ENCODE data around the gene EPOP. TPM values are rescaled to one million over a fixed set of nuclear protein-coding genes. Genes with fewer than 3 reads are reported as not detected.

The EPOP gene
- 1.8 and 4.7 TPM in 2 replicates for total RNA-seq (2014; rRNA removed; shearing (Covaris generic))

DNA sequence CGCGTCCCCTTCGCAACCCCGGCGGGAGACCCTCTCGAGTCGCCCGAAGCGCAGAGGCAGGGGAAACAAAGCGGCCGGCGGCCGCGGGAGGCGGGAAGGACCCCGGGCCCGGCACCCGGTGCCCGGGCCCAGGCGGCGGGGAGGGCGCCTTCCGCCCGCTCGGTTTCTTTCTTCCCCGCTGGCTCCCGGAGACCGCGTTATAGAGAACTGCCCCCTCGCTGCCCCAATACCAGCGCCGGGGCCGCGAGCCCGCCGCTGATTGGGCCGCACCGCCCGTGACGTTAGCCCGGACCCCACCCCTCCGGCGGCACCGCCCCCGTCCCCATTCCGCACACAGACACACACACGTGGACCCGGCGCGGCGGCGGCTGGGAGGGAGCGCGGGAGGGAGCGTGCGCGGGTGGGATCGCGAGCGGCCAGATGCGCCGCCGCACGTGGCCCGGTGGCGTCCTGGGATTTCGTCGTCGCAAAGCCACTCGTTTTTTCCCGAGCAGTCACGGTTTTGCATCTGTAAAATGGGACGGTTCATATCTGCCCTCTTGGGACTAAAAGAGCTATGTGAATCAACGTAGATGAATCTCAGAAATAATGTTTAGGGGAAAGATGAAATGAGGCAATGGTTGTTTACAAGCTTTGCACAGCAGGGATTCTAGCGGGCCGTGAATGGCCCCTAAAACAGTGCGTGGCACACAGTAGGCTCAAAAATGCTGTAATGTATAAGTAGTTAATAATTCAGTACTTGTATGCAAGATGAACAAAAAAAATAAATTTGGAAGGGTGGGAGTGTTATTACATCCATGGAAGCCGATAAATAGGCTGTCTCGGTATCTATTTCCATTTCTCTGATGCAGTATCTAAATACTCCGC is at the start of gene EPOP:
Gene EPOP (minus strand): TSS at position 209 of the 867 bp plus-strand sequence. CDS start 462 bp downstream, outside the sequence.
- peak; percentile 78 for DNase-seq (ENCODE audit: low read depth)

DNA sequence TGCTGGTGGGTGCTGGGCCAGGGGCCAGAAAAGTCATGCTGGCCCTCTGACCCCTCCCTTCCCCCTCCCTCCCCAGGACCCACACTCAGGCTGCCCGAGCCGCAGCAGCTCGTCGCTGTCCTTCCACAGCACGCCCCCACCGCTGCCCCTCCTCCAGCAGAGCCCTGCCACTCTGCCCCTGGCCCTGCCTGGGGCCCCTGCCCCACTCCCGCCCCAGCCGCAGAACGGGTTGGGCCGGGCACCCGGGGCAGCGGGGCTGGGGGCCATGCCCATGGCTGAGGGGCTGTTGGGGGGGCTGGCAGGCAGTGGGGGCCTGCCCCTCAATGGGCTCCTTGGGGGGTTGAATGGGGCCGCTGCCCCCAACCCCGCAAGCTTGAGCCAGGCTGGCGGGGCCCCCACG is 47.0 kb upstream of the EPOP start:
- DNase-seq (ENCODE audit: low read depth) = no peak

DNA sequence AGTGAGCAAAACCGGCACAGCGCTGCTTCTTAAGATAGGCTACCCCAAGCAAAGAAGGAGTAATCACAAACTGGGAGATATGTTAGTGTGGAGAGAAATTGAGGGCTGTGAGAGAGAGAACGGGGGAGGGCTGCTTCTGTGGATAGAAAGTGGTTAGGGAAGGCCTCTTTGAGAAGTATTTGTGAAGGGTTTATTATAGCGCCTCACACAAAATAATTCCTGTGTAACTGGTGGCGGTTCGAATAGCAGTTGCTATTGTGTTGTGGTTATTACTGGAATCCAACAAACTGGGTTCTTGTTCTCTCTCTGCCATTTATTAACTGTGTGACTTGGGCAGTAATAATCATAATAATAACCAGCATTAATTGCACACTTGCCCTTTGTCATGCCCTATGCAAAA is 46.2 kb upstream of the EPOP start:
- DNase-seq (ENCODE audit: low read depth) = no peak

DNA sequence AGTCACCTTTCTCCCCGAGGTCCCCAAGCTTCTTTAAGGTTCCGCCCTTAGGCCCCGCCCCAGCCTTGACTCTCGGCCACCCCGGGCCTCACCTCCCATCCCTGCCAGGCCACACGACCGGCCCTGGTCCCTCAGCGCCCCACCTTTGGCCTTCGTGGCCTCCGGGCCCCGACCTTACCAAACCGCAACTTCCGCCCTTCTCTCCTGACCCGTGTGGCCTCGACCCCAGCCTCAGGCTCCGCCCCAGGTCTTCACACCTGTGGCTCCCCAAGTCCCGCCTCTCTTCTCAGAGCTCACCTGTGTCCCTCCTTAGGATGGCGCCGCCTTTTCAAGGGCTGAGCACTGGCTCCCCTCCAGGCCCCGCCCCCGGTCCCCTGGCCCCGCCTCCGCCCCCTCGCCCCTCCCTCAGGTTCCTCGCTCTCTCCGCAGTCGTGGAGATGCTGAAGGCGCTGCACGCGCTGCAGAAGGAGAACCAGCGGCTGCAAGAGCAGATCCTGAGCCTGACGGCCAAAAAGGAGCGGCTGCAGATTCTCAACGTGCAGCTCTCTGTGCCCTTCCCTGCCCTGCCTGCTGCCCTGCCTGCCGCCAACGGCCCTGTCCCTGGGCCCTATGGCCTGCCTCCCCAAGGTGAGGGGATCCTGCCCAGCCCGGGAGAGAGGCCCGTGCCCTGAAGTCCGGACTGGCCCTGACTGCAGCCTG is 45.3 kb upstream of the EPOP start:
- no peak for DNase-seq (ENCODE audit: low read depth)

DNA sequence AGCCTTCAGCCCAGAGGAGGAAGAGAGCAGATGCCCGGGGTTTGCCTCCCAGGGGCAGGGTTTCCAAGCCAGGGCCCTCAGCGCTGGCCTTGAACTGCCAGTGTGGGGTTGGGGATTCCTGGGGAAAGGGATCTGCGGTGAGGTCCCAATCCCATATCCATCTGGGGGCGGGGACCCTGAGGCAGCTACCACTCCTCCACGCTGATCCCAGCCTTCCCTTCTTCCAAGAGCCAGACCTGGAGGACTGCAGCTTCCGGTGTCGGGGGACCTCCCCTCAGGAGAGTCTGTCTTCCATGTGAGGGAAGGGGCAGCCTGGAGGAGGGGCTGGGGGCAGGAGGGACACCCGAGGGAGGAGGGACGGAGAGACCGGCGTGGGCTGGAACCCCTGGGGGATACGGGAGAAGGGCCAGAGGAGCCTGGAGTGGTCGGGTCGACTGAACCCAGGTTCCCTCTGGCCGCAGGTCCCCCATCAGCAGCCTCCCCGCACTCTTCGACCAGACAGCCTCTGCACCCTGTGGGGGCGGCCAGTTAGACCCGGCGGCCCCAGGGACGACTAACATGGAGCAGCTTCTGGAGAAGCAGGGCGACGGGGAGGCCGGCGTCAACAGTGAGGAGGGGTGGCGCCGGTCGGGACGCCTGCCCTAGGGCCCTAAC is 44.7 kb upstream of the EPOP start:
- DNase-seq (ENCODE audit: low read depth) = no peak

DNA sequence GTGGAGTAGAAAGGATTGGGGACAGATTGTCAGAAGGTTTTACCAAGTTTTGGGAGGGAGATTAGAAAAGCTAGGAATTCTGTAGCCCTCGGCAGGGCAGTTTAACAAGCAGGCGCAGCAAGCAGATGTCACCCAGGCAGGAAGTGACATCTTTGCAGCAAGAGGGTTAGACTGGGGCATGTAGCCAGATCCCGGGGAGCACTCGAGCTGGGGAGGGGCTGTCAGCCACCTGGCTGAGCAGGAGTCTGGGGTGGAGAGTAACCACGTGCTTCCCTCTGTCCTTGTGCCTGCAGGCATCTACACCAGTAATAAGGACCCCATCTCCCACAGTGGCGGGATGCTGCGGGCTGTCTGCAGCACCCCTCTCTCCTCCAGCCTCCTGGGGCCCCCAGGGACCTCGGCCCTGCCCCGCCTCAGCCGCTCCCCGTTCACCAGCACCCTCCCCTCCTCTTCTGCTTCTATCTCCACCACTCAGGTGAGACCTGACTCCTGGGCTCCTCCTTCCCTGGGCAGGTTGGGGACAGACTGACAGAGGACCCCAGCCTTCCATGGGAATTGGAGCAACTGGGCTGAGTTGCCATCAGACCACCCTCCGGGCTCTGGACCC is 42.5 kb upstream of the EPOP start:
- no peak for DNase-seq (ENCODE audit: low read depth)

DNA sequence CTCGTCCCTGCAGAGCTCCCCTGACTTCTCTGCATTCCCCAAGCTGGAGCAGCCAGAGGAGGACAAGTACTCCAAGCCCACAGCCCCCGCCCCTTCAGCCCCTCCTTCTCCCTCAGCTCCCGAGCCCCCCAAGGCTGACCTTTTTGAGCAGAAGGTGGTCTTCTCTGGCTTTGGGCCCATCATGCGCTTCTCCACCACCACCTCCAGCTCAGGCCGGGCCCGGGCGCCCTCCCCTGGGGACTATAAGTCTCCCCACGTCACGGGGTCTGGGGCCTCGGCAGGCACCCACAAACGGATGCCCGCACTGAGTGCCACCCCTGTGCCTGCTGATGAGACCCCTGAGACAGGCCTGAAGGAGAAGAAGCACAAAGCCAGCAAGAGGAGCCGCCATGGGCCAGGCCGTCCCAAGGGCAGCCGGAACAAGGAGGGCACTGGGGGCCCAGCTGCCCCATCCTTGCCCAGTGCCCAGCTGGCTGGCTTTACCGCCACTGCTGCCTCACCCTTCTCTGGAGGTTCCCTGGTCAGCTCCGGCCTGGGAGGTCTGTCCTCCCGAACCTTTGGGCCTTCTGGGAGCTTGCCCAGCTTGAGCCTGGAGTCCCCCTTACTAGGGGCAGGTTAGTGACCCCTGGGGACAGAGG is 41.7 kb upstream of the EPOP start:
- no peak for DNase-seq (ENCODE audit: low read depth)

DNA sequence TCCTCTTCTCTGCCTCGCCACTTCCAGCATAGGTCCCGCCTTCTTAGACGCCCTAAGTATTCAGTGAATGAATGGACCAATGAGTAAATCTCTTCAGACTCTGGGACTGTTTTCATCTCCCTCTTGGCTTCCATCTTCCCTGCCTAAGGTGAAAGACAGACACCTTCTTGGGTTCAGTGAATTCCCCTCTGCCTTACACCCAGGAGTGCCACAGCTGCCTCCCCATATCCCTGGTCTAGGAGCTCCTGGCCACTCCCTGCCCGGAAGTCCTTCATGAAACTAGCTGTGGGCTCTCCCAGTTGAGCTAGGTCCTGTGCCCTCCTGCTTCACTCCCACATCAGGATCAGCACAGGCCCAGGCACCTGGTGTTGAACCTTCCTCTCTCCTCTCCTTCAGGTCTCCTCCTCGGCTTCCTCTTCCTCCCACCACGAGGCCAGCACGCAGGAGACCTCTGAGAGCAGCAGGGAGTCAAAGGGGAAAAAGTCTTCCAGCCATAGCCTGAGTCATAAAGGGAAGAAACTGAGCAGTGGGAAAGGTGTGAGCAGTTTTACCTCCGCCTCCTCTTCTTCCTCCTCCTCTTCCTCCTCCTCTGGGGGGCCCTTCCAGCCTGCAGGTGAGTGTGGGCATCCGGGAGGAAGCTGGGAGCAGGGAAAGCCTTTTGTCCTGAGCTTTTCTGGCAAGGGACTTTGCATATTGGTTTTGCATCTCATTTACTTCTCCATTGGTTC is 40.6 kb upstream of the EPOP start:
- no peak for DNase-seq (ENCODE audit: low read depth)

DNA sequence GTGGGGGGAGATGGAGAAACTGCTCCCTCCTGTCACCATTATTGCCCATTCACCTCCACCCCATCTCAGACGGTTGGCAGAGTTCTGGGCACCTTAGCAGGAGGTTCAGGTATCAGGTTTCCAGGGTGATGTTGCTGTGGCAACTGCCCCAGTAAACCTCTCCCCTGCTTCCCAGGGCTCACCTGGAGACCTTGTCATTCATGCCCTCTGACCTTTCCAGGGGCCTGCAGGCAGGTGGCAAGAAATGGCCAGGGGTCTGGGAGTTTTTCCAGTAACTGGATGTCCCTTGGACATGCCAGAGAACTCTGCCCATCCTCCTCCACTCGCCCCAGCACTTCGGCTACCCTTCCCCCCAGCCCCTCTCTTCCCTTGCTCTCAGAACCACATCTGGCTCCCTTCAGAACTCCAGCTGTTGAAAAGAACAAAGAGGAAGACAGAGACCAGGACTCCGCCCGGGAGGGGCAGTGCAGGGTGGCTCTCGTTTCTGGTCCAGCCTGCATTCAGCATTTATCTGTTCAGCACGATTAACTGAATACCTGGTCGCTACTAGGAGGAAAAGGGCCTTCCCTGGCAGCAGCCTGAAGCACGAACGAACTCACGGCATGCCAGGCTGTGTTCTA is 38.8 kb upstream of the EPOP start:
- no peak for DNase-seq (ENCODE audit: low read depth)

DNA sequence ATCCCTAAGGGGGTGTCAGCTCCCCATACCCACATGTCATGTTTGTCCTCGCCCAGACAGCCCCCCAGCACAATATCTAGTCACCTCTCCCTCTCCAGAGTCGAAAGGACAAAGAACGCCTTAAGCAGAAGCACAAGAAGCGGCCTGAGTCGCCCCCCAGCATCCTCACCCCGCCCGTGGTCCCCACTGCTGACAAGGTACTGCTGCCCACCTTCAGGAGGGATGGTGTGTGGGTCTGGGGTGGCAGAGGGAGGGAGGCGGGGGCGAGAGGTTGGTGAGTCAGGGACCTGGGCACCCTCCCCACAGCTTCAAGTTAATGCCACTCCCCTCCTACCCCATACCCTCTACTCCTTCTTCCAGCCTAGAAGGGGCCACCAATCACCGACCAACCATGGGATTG is 37.8 kb upstream of the EPOP start:
- no peak for DNase-seq (ENCODE audit: low read depth)

DNA sequence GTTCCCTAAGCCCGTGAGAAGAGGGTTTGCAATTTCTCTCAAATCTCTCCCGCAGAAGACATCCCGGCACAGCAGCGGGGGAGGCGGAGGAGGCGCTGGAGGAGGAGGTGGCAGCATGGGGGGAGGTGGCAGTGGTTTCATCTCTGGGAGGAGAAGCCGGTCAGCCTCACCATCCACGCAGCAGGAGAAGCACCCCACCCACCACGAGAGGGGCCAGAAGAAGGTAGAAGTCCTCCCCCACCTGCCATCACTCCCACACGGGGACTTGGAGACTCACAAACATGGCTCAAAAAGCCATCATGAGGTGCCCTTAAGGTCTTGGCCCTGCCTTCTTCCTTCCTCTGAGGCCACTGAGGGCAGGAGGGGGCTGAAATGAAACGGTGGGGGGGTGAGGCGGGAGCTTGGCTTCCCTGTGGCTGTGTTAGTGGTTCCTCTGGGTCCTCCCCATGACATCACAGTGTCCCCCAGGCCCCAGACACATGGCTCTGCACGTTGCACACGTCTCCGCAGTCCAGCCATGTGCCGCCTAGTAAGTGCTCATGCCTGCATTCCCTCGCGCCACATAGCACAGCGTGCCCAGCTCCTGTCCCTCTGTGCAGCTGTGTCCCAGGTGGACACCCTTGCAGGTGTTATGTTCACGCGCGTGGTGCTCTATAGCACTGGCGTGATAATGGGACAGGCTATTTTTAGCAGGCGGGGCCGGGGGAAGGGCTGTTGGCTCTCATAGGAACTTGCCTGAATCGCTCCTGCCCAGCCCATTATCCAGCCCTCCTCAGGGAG is 37.2 kb upstream of the EPOP start:
- DNase-seq (ENCODE audit: low read depth) = no peak

DNA sequence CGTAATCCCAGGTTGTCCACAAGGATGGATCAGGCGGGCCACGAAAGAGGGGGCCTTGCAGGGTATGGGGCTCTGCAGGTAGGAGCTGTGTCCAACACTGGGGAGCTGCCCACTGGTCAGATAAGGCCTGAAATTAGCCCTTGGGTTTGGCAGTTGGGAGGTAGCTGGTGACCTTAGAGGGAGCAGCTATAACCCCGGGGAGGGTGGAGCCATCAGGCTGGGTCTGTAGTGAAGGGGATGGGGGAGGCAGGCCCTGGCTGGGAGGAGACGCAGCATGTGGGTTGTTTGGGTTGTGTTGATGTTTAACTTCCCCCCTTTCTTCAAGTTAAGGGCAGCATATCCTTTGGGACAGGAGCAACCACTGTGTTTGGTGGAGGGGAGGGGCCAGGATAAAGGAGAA is 36.2 kb upstream of the EPOP start:
- no peak for DNase-seq (ENCODE audit: low read depth)

DNA sequence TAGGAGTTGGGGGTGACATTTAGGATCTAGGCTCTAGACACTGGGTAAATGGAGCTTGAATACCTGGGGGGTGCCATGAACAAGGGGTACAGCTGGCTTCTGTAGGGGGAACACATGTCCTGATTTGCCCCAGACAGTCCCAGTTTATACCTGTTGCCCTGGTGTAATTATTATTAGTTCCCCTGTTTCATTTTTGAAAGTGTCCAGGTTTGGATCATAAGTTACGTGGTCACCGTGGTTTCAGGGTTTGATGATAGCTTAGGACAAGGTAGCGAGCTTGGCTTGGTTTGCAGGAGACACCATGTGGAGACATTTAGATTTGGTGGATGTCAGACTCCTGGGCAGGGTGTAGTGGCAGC is 35.8 kb upstream of the EPOP start:
- DNase-seq (ENCODE audit: low read depth) = no peak

DNA sequence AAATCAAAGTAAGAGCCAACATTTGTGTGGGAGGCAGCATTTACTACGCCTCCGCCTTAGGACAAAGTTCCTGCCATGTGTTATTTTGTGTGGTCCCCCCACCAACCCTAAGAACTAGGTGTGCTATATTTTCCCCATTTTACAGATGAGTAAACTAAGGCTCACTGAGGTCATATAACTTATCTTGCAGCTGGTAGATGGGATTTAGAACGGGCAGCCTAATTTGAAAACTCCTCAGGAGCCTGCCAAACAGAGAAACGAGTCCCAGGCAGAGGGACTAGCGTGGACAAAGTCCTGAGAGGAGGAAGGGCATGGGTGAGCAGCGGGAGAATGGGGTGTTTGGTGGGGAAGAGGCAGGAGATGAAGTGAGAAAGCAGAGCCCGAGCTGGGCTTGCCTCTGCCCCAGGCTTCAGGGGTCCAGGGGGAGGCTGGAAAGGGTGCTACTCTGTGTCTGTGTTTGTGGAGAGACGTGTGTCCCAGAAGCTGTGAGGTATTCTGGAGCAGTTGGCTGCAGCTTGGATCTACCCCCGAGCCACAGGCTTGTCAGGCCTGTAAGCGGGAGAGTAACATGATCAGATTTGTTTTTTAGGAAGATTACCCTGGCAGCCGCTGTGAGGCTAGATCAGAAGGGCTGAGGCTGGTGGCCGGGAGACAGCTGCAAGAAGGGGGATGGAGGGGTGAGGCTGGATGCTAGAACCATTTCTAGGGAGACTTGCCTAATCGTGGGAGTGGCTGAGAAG is 35.3 kb upstream of the EPOP start:
- DNase-seq (ENCODE audit: low read depth) = no peak

DNA sequence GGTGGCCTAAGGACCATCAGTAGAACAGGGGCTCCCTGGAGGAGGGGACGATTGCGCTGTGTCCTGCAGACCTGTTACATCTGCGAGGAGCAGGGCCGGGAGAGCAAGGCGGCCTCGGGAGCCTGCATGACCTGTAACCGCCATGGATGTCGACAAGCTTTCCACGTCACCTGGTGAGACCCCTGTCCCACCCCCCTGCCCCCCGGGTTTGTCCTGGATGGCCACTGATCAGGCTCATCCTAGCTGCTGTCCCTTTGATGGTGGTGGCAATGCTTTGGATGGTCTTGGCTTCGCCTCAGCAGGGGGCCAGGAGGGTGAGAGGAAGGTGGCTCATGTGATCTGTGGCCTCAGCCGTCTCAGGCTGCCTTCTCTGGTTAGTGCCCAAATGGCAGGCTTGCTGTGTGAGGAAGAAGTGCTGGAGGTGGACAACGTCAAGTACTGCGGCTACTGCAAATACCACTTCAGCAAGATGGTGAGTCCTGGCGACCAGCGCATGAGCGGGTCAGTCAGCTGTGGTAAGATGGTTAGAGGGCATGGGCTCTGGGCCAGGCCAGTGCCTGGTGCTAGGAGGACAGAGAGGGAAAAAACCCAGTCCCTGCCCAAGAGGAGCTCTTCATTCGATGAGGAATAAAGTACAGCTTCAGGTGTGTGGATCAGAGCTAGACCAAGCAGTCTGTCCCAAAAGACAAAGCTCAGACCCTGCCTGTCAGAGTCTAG is 34.5 kb upstream of the EPOP start:
- DNase-seq (ENCODE audit: low read depth) = no peak

DNA sequence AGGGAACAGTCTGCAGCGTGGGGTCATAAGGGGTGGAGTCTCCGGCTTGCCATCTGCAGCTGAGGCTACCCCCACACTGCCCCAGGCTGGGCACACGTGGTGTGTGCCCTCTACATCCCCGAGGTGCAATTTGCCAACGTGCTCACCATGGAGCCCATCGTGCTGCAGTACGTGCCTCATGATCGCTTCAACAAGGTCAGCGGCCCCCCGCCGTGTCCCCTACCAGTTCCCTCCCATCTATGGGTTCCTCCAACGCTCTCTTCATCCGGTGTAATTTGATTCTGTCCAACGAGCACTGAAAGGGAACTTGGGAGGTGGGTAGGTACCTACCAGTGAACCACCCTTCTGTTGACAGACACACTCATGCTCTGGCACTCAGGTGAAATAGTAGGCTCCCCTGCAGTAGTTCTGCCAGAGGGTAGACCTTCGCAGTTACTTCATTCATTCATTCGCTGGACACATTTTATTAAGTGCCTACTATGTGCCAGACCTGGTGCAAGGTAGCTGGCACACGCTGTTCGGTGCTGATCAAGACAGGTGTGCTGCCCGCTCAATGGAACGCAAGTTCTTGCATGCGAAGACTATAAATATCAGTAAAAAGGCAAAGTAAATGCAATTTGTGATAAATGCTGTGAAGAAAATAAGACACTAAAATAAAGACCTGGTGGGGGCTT is 33.1 kb upstream of the EPOP start:
- DNase-seq (ENCODE audit: low read depth) = no peak

DNA sequence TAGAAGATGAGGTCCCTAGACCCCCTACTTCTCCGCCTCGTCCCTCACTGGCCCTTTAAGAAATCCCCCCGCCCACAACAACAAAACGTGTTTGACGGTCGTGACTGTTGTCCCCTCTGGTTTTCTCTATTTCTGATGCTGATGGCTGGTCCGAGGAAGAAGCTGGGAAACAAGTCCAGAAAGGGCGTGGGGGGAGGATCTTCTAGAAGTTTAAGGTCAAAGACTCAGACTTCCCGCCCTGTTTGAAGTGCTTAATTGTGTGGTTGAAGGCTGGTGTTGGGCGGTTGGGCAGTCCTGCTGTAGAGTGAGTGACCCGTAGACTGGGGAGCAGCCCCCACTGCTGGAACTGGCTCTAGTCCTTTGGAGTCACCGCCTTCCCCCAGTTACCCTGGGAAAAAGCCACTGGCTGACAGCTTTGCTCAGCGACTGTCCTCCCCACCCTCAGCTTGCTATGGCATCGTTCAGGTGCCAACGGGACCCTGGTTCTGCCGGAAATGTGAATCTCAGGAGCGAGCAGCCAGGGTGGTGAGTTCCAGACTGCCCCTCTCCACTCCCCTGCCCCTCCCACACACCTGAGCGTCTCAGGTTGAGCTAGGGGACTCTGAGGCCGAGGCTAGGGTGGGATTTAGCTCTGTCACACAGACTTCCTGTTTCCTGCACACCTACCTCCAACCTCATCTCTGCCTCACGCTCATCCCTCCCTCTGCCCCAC is 31.9 kb upstream of the EPOP start:
- no peak for DNase-seq (ENCODE audit: low read depth)
